ENCODE results near the gene YPEL5. TPM values are rescaled to one million over a fixed set of nuclear protein-coding genes. Genes with fewer than 3 reads are reported as not detected.
A peak's percentile ranks its signal among the peaks of the same experiment; 100 is the strongest.

YPEL5 gene
- total RNA-seq, 1 donor from 2014 or later = 84.2 TPM

- Histone ChIP-seq H3K4me3 (ENCODE audit: low read depth, low read length) (no peak overlapping the region), H3K36me3 (ENCODE audit: control insufficient read depth, insufficient read depth, low read length) (peaks cover 19% of the 10 kb centered on the region), H3K27me3 (ENCODE audit: control insufficient read depth, insufficient read depth, low read length) (no peaks in the 10 kb centered on the region)
- FAIRE-seq (no peak), DNase-seq (ENCODE audit: low read depth) (peak; percentile 25)
- TF ChIP-seq, protein P1, sequence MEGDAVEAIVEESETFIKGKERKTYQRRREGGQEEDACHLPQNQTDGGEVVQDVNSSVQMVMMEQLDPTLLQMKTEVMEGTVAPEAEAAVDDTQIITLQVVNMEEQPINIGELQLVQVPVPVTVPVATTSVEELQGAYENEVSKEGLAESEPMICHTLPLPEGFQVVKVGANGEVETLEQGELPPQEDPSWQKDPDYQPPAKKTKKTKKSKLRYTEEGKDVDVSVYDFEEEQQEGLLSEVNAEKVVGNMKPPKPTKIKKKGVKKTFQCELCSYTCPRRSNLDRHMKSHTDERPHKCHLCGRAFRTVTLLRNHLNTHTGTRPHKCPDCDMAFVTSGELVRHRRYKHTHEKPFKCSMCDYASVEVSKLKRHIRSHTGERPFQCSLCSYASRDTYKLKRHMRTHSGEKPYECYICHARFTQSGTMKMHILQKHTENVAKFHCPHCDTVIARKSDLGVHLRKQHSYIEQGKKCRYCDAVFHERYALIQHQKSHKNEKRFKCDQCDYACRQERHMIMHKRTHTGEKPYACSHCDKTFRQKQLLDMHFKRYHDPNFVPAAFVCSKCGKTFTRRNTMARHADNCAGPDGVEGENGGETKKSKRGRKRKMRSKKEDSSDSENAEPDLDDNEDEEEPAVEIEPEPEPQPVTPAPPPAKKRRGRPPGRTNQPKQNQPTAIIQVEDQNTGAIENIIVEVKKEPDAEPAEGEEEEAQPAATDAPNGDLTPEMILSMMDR (IDR thresholded peaks at IDR 0.05; ENCODE audit: insufficient read depth, low read length, severe bottlenecking) = no peak
Observed at GRCh38 chr2:30155889-30156658, 9.3 kb downstream of the YPEL5 start.

GRCh38 chr2:30157616-30158015 is 10.8 kb downstream of the YPEL5 start:
- Histone ChIP-seq H3K36me3 (ENCODE audit: control insufficient read depth, insufficient read depth, low read length) (peaks cover 19% of the 10 kb centered on the region), H3K27me3 (ENCODE audit: control insufficient read depth, insufficient read depth, low read length) (no peaks in the 10 kb centered on the region), H3K4me3 (ENCODE audit: low read depth, low read length) (no peak overlapping the region)
- FAIRE-seq (no peak), DNase-seq (ENCODE audit: low read depth) (no peak)
- TF ChIP-seq, protein P1 (IDR thresholded peaks at IDR 0.05; ENCODE audit: insufficient read depth, low read length, severe bottlenecking) = no peak

- TF ChIP-seq, protein P1 (IDR thresholded peaks at IDR 0.05; ENCODE audit: insufficient read depth, low read length, severe bottlenecking) = no peak
- H3K4me3 ChIP-seq (ENCODE audit: low read depth, low read length) = no peak overlapping the region
- no peak for DNase-seq (ENCODE audit: low read depth)
- peaks cover 17% of the 10 kb centered on the region for H3K36me3 ChIP-seq (ENCODE audit: control insufficient read depth, insufficient read depth, low read length)
- H3K27me3 ChIP-seq (ENCODE audit: control insufficient read depth, insufficient read depth, low read length) = no peaks in the 10 kb centered on the region
- no peak for FAIRE-seq
Observed at GRCh38 chr2:30159766-30160165, 13.0 kb downstream of the YPEL5 start.

DNA sequence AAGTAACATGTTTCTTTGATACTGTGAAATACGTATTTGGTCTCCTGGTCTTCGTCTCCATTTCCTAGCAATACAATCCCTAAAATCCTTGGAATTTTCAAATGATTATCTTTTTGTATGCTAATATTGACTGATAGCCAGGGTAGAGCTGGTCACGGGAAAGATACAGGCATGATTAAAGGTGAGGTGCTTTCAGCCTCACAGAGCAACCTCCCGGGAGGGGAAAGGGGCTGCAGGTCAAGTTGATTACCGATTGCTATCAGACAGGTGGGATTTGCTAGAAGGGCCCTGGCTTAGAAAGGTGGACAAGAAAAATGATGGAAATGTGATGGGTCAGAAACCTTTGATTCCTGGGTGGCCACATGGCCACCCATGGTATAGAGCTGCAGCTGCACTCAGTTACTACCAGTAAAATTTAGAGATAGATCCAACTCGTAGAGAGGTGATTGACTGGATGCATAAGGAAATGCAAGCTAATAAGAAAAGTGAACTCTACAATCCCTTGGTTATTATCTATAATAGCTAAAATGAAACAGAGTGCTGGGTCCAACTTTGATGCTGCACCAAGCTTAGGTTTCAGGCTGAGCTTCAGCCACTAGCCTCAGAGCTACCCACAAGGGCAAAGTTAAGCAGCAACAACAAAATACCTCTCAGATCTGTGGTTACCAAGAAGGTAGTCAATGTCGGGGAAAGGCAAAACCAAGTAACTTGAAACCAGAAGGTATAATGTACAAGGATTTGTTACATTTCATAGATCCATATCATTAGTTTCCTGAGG is 15.3 kb downstream of the YPEL5 start:
- H3K36me3 ChIP-seq (ENCODE audit: control insufficient read depth, insufficient read depth, low read length) = peaks cover 13% of the 10 kb centered on the region
- TF ChIP-seq, protein P1 (IDR thresholded peaks at IDR 0.05; ENCODE audit: insufficient read depth, low read length, severe bottlenecking) = no peak

DNA sequence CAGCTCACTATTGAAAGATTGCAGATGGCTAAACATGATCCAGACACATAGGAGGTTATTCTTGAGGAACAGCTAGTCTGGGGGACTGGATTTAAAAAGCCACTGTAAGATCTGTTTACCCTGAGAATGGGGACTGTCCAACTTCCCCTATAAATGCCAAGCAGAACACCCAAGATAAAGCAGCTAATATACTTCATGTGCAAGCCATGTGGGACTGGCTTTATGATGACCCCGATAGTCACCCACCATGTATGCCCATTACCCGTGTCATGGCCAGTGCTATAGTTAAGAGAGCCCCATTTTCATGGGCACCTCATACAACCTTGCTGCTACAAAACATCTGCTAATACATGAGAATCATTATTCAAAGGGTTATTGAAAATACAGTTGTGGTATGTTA is 16.0 kb downstream of the YPEL5 start:
- Histone ChIP-seq H3K4me3 (ENCODE audit: low read depth, low read length) (no peak overlapping the region), H3K36me3 (ENCODE audit: control insufficient read depth, insufficient read depth, low read length) (peaks cover 9% of the 10 kb centered on the region), H3K27me3 (ENCODE audit: control insufficient read depth, insufficient read depth, low read length) (no peaks in the 10 kb centered on the region)
- TF ChIP-seq, protein P1 (IDR thresholded peaks at IDR 0.05; ENCODE audit: insufficient read depth, low read length, severe bottlenecking) = no peak
- FAIRE-seq = no peak
- DNase-seq (ENCODE audit: low read depth) = no peak

More for the DNA sequence above, 15.3 kb downstream of the YPEL5 start:
- H3K27me3 ChIP-seq (ENCODE audit: control insufficient read depth, insufficient read depth, low read length) = no peaks in the 10 kb centered on the region
- FAIRE-seq (no peak), DNase-seq (ENCODE audit: low read depth) (no peak)
- no peak overlapping the region for H3K4me3 ChIP-seq (ENCODE audit: low read depth, low read length)

All from bronchial epithelial cell (primary cell).